Omental fat pad (tissue), 4 donors: ENCODE data around the gene TAF11L5. TPM values are rescaled to one million over a fixed set of nuclear protein-coding genes. Genes with fewer than 3 reads are reported as not detected.
"Not testable (repeated sequence)": the region's sequence is repeated elsewhere in the genome, so short reads cannot be mapped to it uniquely, and the experiment has no call there.

ENCODE experiments used
- ATAC-seq: fragments of 150-250 bp; one replicate; pipeline ENCODE4 v1.9.1; 2016; ENCODE audit warnings: mild to moderate bottlenecking, moderate library complexity; ENCODE audit not compliant: low FRiP score
- DNase-seq: peaks from one replicate; pipeline ENCODE4 v3.0.0-alpha.2; 2019; ENCODE audit warnings: low spot score
- total RNA-seq, 4 donors: library from RNA; depleted of rRNA; stranded (reverse); fragments of >200 nt; gene quantifications; one replicate each; pipeline ENCODE4 v1.1.0, GENCODE V29; 2016
- TF ChIP-seq, protein P1 (sequence below), 3 donors: fragments of 450-650 bp; IDR thresholded peaks; one replicate each; pipeline ENCODE4 v1.5.1; 2016 to 2017; ENCODE audit warnings: antibody characterized with exemption in 3 of 3, mild to moderate bottlenecking in 3 of 3, moderate library complexity in 2 of 3

Gene TAF11L5
- total RNA-seq: not detected

DNA sequence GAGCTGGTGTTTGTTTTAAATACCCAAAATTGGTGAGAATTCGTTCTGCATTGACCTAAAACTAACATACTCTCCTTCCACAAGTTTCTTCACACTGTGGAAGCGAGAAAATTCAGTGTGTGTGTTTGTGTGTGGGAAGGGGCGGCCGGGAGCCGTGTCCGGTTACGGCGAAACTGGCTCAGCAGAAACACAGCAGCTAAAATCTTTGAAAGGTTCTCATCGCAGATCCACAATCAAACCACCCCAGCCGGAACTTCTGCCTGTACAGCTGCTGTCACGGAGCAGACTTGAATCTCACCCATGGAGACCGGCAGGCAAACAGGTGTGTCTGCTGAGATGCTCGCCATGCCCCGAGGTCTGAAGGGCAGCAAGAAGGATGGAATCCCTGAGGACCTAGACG lies at the start of gene TAF11L5:
TSS of gene TAF11L5 (plus strand) at position 301 of the 400 bp plus-strand sequence.
- not testable (repeated sequence) for DNase-seq

DNA sequence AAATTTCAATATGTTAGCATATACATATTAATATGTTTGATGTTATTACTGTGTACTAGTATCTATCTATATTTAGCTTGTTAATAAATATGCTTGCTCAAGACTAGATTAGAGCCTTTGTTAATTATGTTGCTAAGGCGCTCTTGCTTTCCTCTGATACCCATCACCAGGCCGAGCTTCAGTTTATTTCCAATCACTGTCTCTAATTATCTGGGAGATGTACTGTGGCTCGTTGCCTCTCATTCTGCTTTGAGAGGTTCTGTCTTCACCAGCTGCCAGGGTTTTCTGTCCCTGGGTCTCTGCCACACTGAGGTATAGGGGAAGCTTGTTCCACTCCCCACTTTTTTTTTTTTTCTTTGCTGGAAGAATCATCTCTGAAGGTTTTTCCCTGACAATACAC lies 48.0 kb upstream of the TAF11L5 start:
- DNase-seq (no peak), ATAC-seq (no peak)
- TF ChIP-seq, protein P1, sequence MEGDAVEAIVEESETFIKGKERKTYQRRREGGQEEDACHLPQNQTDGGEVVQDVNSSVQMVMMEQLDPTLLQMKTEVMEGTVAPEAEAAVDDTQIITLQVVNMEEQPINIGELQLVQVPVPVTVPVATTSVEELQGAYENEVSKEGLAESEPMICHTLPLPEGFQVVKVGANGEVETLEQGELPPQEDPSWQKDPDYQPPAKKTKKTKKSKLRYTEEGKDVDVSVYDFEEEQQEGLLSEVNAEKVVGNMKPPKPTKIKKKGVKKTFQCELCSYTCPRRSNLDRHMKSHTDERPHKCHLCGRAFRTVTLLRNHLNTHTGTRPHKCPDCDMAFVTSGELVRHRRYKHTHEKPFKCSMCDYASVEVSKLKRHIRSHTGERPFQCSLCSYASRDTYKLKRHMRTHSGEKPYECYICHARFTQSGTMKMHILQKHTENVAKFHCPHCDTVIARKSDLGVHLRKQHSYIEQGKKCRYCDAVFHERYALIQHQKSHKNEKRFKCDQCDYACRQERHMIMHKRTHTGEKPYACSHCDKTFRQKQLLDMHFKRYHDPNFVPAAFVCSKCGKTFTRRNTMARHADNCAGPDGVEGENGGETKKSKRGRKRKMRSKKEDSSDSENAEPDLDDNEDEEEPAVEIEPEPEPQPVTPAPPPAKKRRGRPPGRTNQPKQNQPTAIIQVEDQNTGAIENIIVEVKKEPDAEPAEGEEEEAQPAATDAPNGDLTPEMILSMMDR (IDR thresholded peaks at IDR 0.05): no peak

More for the DNA sequence above, at the start of gene TAF11L5:
- ATAC-seq: not testable (repeated sequence)

DNA sequence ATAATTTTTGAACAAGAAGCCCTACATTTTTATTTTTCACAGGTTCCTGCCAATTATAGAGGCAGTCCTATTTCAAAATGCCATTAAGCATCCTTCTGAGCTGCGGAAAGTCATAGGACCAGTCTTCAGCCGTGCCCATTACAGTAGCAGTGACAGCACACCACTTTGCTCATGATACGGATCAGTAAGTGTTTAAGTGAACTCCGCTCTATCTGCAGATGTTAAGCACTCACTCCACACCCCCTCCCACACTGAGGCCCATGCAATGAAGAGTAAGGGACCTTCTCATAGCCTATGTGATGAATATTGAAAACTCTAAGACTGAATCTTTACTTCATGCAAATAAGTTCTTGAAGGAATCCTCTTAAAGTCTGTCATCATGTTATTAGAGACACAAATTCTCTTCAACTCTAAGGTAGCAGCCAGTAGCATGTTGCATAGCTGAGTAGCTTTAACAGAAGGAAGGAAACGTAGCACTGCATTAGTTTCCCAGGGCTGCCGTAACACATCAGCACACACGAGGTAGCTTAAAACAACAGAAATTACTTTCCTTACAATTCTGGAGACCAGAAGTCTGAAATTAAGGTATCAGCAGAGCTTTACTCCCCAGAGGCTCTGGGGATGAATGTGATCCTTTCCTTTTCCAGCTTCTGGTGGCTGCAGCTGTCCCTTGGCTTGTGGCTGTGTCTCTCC lies 47.3 kb upstream of the TAF11L5 start:
- DNase-seq: no peak
- TF ChIP-seq, protein P1 (IDR thresholded peaks at IDR 0.05): no peak
- ATAC-seq: no peak

DNA sequence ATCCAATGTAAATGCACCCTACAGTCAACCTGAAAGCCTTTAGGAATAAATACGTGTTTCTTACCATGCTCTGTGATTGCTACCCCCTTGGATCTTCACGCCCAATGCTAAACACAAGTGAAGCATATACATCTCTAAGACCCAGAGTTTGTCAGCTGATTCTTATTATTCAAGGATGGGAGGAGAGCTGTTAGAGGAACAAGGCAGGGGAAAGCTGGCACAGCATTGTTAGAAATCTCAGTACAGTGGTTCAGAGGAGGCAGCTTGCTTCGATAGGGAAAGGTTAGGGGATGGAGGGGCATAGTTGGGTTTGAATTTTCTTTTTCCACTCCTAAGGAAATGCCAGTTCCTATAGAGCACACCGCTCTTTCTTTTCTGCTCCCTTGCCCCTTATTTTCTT lies 43.7 kb upstream of the TAF11L5 start:
- DNase-seq (no peak), ATAC-seq (no peak)
- TF ChIP-seq, protein P1 (IDR thresholded peaks at IDR 0.05): no peak

DNA sequence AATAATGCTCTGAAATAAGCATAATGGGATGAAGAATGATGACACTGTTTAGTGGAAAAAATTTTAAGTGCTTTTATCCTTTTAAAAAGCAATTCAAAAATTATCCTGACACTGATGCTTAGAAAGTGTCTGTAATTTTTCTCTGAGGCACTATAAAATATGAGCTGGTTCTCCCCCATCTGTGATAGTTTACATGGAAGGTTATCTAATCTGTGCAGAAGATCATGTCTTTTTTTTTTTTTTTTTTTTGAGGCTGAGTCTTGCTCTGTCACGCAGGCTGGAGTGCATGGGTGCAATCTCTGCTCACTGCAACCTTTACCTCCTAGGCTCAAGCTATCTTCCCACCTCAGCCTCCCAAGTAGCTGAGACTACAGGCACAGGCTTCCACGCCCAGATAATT lies 42.2 kb upstream of the TAF11L5 start:
- no peak for DNase-seq
- ATAC-seq: no peak
- TF ChIP-seq, protein P1 (IDR thresholded peaks at IDR 0.05): no peak

DNA sequence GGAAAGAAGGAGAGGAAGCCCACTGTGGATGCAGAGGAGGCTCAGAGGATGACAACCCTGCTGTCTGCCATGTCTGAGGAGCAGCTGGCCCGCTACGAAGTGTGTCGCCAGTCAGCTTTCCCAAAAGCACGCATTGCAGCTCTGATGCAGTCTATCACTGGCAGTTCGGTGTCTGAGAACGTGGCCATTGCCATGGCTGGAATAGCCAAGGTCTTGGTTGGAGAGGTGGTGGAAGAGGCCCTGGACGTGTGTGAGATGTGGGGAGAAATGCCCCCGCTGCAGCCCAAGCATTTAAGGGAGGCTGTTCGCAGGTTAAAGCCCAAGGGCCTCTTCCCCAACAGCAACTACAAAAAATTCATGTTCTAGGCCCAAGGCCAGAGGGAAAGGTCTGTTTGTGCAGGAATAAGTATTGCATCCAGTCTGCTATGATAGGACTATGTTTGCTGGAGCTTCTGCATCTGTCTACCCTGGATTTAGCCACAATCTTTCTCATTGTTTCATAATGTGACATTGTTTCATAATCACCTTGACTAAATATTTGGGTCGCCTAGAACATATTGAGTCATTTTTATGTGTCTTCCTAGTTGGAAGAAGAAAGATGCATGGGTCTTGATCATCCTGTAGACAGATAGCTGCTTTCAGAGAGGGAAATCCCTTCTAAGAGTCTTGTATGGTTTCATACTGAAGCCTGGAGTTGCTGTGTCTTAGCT lies 38.4 kb upstream of the TAF11L5 start:
- not testable (repeated sequence) for DNase-seq, ATAC-seq

DNA sequence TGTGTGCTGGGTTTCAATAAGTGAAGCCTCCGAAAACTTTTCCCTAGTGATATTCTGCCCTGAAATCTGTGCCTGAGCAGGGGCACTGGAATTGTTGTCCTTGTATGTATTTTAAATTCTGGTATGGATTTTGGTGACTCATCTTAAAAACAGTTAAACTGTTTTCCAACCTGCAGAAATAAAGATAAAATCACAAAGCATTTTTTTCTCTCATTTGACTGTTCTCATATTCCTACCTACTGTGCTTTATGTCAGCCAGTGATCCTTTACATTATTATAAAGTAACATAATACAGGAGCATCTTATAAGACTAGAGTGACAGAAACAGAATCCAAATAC lies 37.9 kb upstream of the TAF11L5 start:
- DNase-seq: no peak
- TF ChIP-seq, protein P1 (IDR thresholded peaks at IDR 0.05): no peak
- no peak for ATAC-seq

DNA sequence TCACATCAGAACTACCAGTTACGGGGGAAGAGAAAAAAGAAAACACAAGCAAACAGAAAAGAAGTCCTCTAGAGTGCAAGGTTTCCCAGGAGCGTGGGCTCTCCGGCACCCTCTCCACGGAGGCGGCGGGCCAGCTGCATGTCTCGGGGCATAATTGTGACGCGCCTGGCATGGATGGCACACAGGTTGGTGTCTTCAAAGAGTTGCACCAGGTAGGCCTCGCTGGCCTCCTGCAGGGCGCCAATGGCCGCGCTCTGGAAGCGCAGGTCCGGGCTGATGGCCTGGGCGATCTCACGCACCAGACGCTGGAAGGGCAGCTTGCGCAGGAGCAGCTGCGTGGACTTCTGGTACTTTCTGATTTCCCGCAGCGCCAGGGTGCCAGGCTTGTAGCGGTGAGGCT lies 33.8 kb upstream of the TAF11L5 start:
- DNase-seq, ATAC-seq: not testable (repeated sequence)
